ENCODE results near the gene CHPF. TPM values are rescaled to one million over a fixed set of nuclear protein-coding genes. Genes with fewer than 3 reads are reported as not detected.

Gene CHPF
- total RNA-seq, 2 donors from 2014 or later: 115 to 232 TPM

DNA sequence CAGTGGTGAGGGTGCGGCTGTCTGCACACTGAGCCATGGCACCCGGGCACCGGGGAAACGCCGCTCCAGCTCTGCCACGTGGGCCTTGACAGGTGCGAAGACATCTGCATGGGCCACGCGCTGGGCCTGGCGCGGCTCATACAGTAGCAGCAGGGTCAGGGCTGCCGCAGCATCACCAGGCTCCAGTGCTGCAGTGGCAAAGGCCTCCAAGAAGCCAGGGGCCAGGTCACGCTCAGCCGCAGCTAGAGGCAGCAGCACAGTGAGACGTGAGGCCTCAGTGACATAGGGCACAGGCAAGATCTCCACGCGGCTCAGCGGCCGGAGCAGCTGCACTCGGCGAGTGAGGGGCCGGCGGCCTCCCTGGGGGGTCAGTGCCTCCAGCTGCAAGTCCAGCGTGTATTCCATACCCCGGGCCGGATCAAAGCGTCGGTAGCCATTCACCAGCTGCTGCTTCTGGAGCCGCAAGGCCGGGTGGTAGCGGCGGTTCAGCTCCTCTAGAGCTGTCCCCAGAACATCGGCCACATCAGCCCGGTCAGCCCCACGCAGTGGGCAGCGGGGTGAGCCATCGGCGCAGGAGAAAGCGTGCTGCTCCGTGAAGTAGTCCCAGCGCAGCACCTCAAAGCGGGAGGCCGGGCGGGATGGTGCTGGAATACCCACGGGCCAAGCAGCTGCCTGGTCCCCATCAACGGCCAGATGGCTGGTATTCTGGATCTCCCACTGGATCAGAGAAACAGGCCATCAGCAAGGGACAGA is 3.5 kb downstream of the CHPF start:
- DNase-seq (no peak), ATAC-seq (no peak)
- intact Hi-C loops (cut with DNase I): loop anchor here (5.0 kb wide), 1 partner anchor 97 kb away; no protein-coding TSS in a partner anchor
- WGBS, 2 donors: 87 to 90% methylated on average over 2 to 15 of the region's 46 CpGs
- TF ChIP-seq POLR2A (IDR thresholded peaks at IDR 0.05) (no peak), CTCF (IDR thresholded peaks at IDR 0.05) (no peak)
- H3K9me3 ChIP-seq: no peaks in the 10 kb centered on the region
- no peak overlapping the region for H3K4me3 ChIP-seq
- H3K4me1 ChIP-seq: peaks cover 37% of the 10 kb centered on the region
- no peak overlapping the region for H3K27ac ChIP-seq
- peaks cover 0 to 18% of the 10 kb centered on the region in 2 donors for H3K36me3 ChIP-seq (replicated peaks in 1 of 2; ENCODE audit: insufficient read depth in 1 of 2, low read depth in 2 of 2)
- H3K27me3 ChIP-seq: no peaks in the 10 kb centered on the region

- Histone ChIP-seq H3K27me3 (no peaks in the 10 kb centered on the region), H3K27ac (no peak overlapping the region), H3K4me1 (peaks cover 29% of the 10 kb centered on the region), H3K9me3 (no peaks in the 10 kb centered on the region), H3K36me3 (replicated peaks in 1 of 2; ENCODE audit: insufficient read depth in 1 of 2, low read depth in 2 of 2) (peaks cover 0 to 18% of the 10 kb centered on the region in 2 donors), H3K4me3 (no peak overlapping the region)
- WGBS, 2 donors: 81 to 85% methylated on average over 11 to 28 of the region's 32 CpGs
- DNase-seq (no peak), ATAC-seq (no peak)
- no peak for TF ChIP-seq CTCF (IDR thresholded peaks at IDR 0.05)
- no peak for TF ChIP-seq POLR2A (IDR thresholded peaks at IDR 0.05)
- intact Hi-C loops (cut with DNase I): loop anchor here (5.0 kb wide), 1 partner anchor 98 kb away; no protein-coding TSS in a partner anchor
These were observed 4.4 kb downstream of the CHPF start for GRCh38 chr2:219538956-219539788.

- intact Hi-C loops (cut with DNase I): loop anchor here (5.0 kb wide), 1 partner anchor 99 kb away; no protein-coding TSS in a partner anchor
- no peaks in the 10 kb centered on the region for H3K9me3 ChIP-seq
- no peaks in the 10 kb centered on the region for H3K27me3 ChIP-seq
- TF ChIP-seq CTCF (IDR thresholded peaks at IDR 0.05): no peak
- TF ChIP-seq POLR2A (IDR thresholded peaks at IDR 0.05): no peak
- no peak overlapping the region for H3K4me3 ChIP-seq
- WGBS, 2 donors: 65 to 78% methylated on average over 4 to 6 of the region's 6 CpGs
- no peak overlapping the region for H3K27ac ChIP-seq
- peaks cover 0 to 18% of the 10 kb centered on the region in 2 donors for H3K36me3 ChIP-seq (replicated peaks in 1 of 2; ENCODE audit: insufficient read depth in 1 of 2, low read depth in 2 of 2)
- DNase-seq: no peak
- ATAC-seq: no peak
- H3K4me1 ChIP-seq: peaks cover 28% of the 10 kb centered on the region
These were observed 5.1 kb downstream of the CHPF start for GRCh38 chr2:219538504-219538951.

GRCh38 chr2:219537657-219538488 is 5.7 kb downstream of the CHPF start:
- no peak for ATAC-seq
- 47 to 61% methylated on average over 13 to 15 of the region's 15 CpGs for WGBS, 2 donors
- H3K36me3 ChIP-seq (replicated peaks in 1 of 2; ENCODE audit: insufficient read depth in 1 of 2, low read depth in 2 of 2): peaks cover 0 to 18% of the 10 kb centered on the region in 2 donors
- H3K27me3 ChIP-seq: no peaks in the 10 kb centered on the region
- intact Hi-C loops (cut with DNase I): loop anchor here (5.0 kb wide), 1 partner anchor 99 kb away; no protein-coding TSS in a partner anchor
- no peak overlapping the region for H3K4me3 ChIP-seq
- TF ChIP-seq POLR2A (IDR thresholded peaks at IDR 0.05): no peak
- no peak for TF ChIP-seq CTCF (IDR thresholded peaks at IDR 0.05)
- peaks cover 28% of the 10 kb centered on the region for H3K4me1 ChIP-seq
- no peaks in the 10 kb centered on the region for H3K9me3 ChIP-seq
- no peak overlapping the region for H3K27ac ChIP-seq
- DNase-seq: no peak

All from body of pancreas (tissue), 4 donors.